NCI-H1436 treated with DMSO at 0.1 percent for 48 hours (cell line): Measurements from ENCODE around the gene ATP2C1.
"Not testable (repeated sequence)": the region's sequence is repeated elsewhere in the genome, so short reads cannot be mapped to it uniquely, and the experiment has no call there.

Experiments
- DNase-seq: peaks from one replicate; lab custom pipeline; 2025; lab: John Stamatoyannopoulos, UW

ATP2C1 gene

GRCh38 chr3:130893376-130894129, at the start of gene ATP2C1:
Gene ATP2C1 (plus strand): TSS chr3:130894084. CDS start chr3:130894770, 686 bp downstream.
- peak; percentile 88 for DNase-seq

- no peak for DNase-seq
Observed at GRCh38 chr3:130844462-130844861, 49.4 kb upstream of the ATP2C1 start.

GRCh38 chr3:130846181-130846580, 47.7 kb upstream of the ATP2C1 start:
- DNase-seq = no peak

- DNase-seq = peak; percentile 53
Observed at GRCh38 chr3:130849091-130849552, 44.8 kb upstream of the ATP2C1 start.

GRCh38 chr3:130850044-130850797, 43.7 kb upstream of the ATP2C1 start:
- DNase-seq = peak; percentile 70

GRCh38 chr3:130850843-130851242, 43.0 kb upstream of the ATP2C1 start:
- no peak for DNase-seq

GRCh38 chr3:130851277-130851676, 42.6 kb upstream of the ATP2C1 start:
- no peak for DNase-seq

- DNase-seq = no peak
Observed at GRCh38 chr3:130853581-130853980, 40.3 kb upstream of the ATP2C1 start.

- no peak for DNase-seq
Observed at GRCh38 chr3:130854208-130854864, 39.5 kb upstream of the ATP2C1 start.

- DNase-seq = no peak
Observed at GRCh38 chr3:130857336-130858026, 36.4 kb upstream of the ATP2C1 start.

GRCh38 chr3:130862130-130862529, 31.8 kb upstream of the ATP2C1 start:
- DNase-seq = not testable (repeated sequence)

GRCh38 chr3:130865489-130865888, 28.4 kb upstream of the ATP2C1 start:
- DNase-seq = no peak

GRCh38 chr3:130866327-130866726, 27.6 kb upstream of the ATP2C1 start:
- no peak for DNase-seq

GRCh38 chr3:130870423-130870822, 23.5 kb upstream of the ATP2C1 start:
- DNase-seq = no peak

- no peak for DNase-seq
Observed at GRCh38 chr3:130876594-130876993, 17.3 kb upstream of the ATP2C1 start.

- DNase-seq = no peak
Observed at GRCh38 chr3:130878464-130878863, 15.4 kb upstream of the ATP2C1 start.

GRCh38 chr3:130889416-130889946, 4.4 kb upstream of the ATP2C1 start:
- DNase-seq = no peak

- peak; percentile 74 for DNase-seq
Observed at GRCh38 chr3:130892759-130893375, 1.0 kb upstream of the ATP2C1 start.

GRCh38 chr3:130894130-130894985, 474 bp downstream of the ATP2C1 start:
- no peak for DNase-seq

GRCh38 chr3:130894986-130895280, 1.0 kb downstream of the ATP2C1 start:
- DNase-seq = no peak
